ENCODE measurements around the gene AFG3L2. TPM values are rescaled to one million over a fixed set of nuclear protein-coding genes. Genes with fewer than 3 reads are reported as not detected.
"Not testable (repeated sequence)": the region's sequence is repeated elsewhere in the genome, so short reads cannot be mapped to it uniquely, and the experiment has no call there.

The AFG3L2 gene
- total RNA-seq, 2 experiments from 2014 or later: 60.6 to 64.0 TPM

GRCh38 chr18:12393998-12394397, 17.0 kb upstream of the AFG3L2 start:
- intact Hi-C loops (cut with micrococcal nuclease): no loop called here
- Mint-ChIP-seq H3K4me1 (ENCODE audit: low read depth) (no peaks in the 10 kb centered on the region), H3K36me3 (ENCODE audit: low read depth) (no peaks in the 10 kb centered on the region), H3K9me3 (no peaks in the 10 kb centered on the region), H3K27ac (no peak overlapping the region), H3K27me3 (peaks cover 4% of the 10 kb centered on the region), H3K4me3 (no peak overlapping the region)
- ChIA-PET POLR2A (no interaction called here), CTCF (interaction anchor here (0.9 to 5.3 kb wide), 6 partner anchors 8 to 273 kb away, joined by 3 to 38 read pairs (median 3); partner anchors contain the start of gene SPIRE1)
- ATAC-seq (no peak), DNase-seq (no peak)
- TF ChIP-seq, protein P1, sequence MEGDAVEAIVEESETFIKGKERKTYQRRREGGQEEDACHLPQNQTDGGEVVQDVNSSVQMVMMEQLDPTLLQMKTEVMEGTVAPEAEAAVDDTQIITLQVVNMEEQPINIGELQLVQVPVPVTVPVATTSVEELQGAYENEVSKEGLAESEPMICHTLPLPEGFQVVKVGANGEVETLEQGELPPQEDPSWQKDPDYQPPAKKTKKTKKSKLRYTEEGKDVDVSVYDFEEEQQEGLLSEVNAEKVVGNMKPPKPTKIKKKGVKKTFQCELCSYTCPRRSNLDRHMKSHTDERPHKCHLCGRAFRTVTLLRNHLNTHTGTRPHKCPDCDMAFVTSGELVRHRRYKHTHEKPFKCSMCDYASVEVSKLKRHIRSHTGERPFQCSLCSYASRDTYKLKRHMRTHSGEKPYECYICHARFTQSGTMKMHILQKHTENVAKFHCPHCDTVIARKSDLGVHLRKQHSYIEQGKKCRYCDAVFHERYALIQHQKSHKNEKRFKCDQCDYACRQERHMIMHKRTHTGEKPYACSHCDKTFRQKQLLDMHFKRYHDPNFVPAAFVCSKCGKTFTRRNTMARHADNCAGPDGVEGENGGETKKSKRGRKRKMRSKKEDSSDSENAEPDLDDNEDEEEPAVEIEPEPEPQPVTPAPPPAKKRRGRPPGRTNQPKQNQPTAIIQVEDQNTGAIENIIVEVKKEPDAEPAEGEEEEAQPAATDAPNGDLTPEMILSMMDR (IDR thresholded peaks at IDR 0.05): no peak

- peaks cover 4% of the 10 kb centered on the region for H3K27me3 Mint-ChIP-seq
- no peak overlapping the region for H3K27ac Mint-ChIP-seq
- DNase-seq (no peak), ATAC-seq (no peak)
- CTCF ChIA-PET: interaction anchor here (0.9 to 5.3 kb wide), 8 partner anchors 8 to 273 kb away, joined by 3 to 38 read pairs (median 4); partner anchors contain the start of gene SPIRE1
- H3K36me3 Mint-ChIP-seq (ENCODE audit: low read depth): no peaks in the 10 kb centered on the region
- H3K9me3 Mint-ChIP-seq: no peaks in the 10 kb centered on the region
- H3K4me3 Mint-ChIP-seq: no peak overlapping the region
- POLR2A ChIA-PET: interaction anchor here (0.6 kb wide), 1 partner anchor 51 kb away, joined by 3 read pairs; no protein-coding TSS in a partner anchor
- TF ChIP-seq, protein P1 (IDR thresholded peaks at IDR 0.05): no peak
- H3K4me1 Mint-ChIP-seq (ENCODE audit: low read depth): no peaks in the 10 kb centered on the region
- intact Hi-C loops (cut with micrococcal nuclease): no loop called here
Measured at GRCh38 chr18:12393510-12393909, 16.5 kb upstream of the AFG3L2 start.

- peak; percentile 72 for DNase-seq
- TF ChIP-seq, protein P1 (IDR thresholded peaks at IDR 0.05): peak; percentile 93
- H3K4me1 Mint-ChIP-seq (ENCODE audit: low read depth): no peaks in the 10 kb centered on the region
- H3K36me3 Mint-ChIP-seq (ENCODE audit: low read depth): no peaks in the 10 kb centered on the region
- H3K4me3 Mint-ChIP-seq: no peak overlapping the region
- intact Hi-C loops (cut with micrococcal nuclease): loop anchor here (2.0 kb wide), 1 partner anchor 269 kb away; no protein-coding TSS in a partner anchor
- no peak overlapping the region for H3K27ac Mint-ChIP-seq
- CTCF ChIA-PET: interaction anchor here (0.6 to 5.3 kb wide), 38 partner anchors 8 to 741 kb away, joined by 3 to 38 read pairs (median 3); partner anchors contain the start of genes AFG3L2, PRELID3A and SPIRE1
- peaks cover 4% of the 10 kb centered on the region for H3K27me3 Mint-ChIP-seq
- no peaks in the 10 kb centered on the region for H3K9me3 Mint-ChIP-seq
- POLR2A ChIA-PET: interaction anchor here (1.1 to 1.6 kb wide), 2 partner anchors 13 to 274 kb away, joined by 3 to 4 read pairs; no protein-coding TSS in a partner anchor
- ATAC-seq: peak; percentile 98
Measured at GRCh38 chr18:12391487-12392165, 14.6 kb upstream of the AFG3L2 start.

- H3K36me3 Mint-ChIP-seq (ENCODE audit: low read depth): no peaks in the 10 kb centered on the region
- ATAC-seq: no peak
- H3K27ac Mint-ChIP-seq: no peak overlapping the region
- no peak for DNase-seq
- TF ChIP-seq, protein P1 (IDR thresholded peaks at IDR 0.05): no peak
- ChIA-PET POLR2A (interaction anchor here (0.5 kb wide), 1 partner anchor 246 kb away, joined by 3 read pairs; no protein-coding TSS in a partner anchor), CTCF (no interaction called here)
- intact Hi-C loops (cut with micrococcal nuclease): no loop called here
- no peaks in the 10 kb centered on the region for H3K9me3 Mint-ChIP-seq
- no peaks in the 10 kb centered on the region for H3K4me1 Mint-ChIP-seq (ENCODE audit: low read depth)
- no peaks in the 10 kb centered on the region for H3K27me3 Mint-ChIP-seq
- H3K4me3 Mint-ChIP-seq: no peak overlapping the region
Measured at GRCh38 chr18:12388442-12388841, 11.4 kb upstream of the AFG3L2 start.

GRCh38 chr18:12384261-12384660, 7.2 kb upstream of the AFG3L2 start:
- ChIA-PET CTCF (interaction anchor here (0.9 to 1.3 kb wide), 3 partner anchors 8 to 275 kb away, joined by 3 to 4 read pairs (median 3); no protein-coding TSS in a partner anchor), POLR2A (no interaction called here)
- Mint-ChIP-seq H3K9me3 (no peaks in the 10 kb centered on the region), H3K36me3 (ENCODE audit: low read depth) (no peaks in the 10 kb centered on the region), H3K4me3 (no peak overlapping the region), H3K4me1 (ENCODE audit: low read depth) (no peaks in the 10 kb centered on the region), H3K27me3 (no peaks in the 10 kb centered on the region), H3K27ac (no peak overlapping the region)
- ATAC-seq: no peak
- no peak for DNase-seq
- intact Hi-C loops (cut with micrococcal nuclease): no loop called here
- TF ChIP-seq, protein P1 (IDR thresholded peaks at IDR 0.05): no peak

DNA sequence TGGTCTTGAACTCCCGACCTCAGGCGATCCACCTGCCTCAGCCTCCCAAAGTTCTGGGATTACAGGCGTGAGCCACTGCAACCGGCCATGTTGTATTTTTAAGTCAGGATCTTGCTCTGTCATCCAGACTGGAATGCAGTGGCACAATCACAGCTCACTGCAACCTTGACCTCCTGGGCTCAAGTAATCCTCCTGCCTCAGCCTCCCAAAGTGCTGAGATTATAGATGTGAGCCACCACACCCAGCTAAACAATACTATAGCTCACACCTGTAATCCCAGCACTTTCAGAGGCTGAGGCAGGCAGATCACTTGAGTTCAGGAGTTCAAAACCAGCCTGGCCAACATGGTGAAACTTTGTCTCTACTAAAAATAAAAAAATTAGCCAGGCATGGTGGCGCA, 6.7 kb upstream of the AFG3L2 start:
- H3K4me1 Mint-ChIP-seq (ENCODE audit: low read depth); H3K36me3 Mint-ChIP-seq (ENCODE audit: low read depth); H3K4me3 Mint-ChIP-seq; H3K27ac Mint-ChIP-seq; ATAC-seq; H3K27me3 Mint-ChIP-seq; DNase-seq; H3K9me3 Mint-ChIP-seq; intact Hi-C loops (cut with micrococcal nuclease); POLR2A ChIA-PET: not testable (repeated sequence)
- CTCF ChIA-PET: interaction anchor here (0.6 kb wide), 1 partner anchor 8 kb away, joined by 3 read pairs; no protein-coding TSS in a partner anchor

DNA sequence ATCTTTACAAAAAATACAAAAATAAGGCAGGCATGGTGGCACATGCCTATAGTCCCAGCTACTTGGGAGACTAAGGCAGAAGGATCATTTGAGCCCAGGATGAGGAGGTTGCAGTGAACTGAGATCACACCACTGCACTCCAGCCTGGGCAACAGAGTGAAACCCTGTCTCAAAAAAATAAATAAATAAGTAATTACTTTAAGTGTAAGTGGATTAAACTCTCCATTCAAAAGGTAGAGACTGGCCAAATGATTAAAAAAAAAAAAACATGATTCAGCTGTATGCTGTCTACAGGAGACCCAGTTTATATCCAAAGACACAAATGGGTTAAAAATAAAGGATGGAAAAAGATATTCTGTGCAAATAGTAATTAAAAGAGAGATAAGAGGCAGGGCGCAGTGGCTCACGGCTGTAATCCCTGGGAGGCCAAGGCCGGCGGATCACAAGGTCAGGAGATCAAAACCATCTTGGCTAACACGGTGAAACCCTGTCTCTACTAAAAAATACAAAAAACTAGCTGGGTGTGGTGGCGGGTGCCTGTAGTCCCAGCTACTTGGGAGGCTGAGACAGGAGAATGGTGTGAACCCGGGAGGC, 5.3 kb upstream of the AFG3L2 start:
- H3K27me3 Mint-ChIP-seq; intact Hi-C loops (cut with micrococcal nuclease); H3K4me3 Mint-ChIP-seq; H3K27ac Mint-ChIP-seq; DNase-seq; ATAC-seq; CTCF ChIA-PET; H3K9me3 Mint-ChIP-seq; POLR2A ChIA-PET; H3K36me3 Mint-ChIP-seq (ENCODE audit: low read depth); H3K4me1 Mint-ChIP-seq (ENCODE audit: low read depth): not testable (repeated sequence)
